RWPE1 (cell line): Measurements from ENCODE around the gene HAUS2.

ENCODE experiments used
- CTCF ChIA-PET: fragments of 350-600 bp; sonication (Branson Sonifier 250); formaldehyde crosslinking; extraction: SDS; loops from one replicate; lab custom pipeline; 2021; lab: Yijun Ruan, JAX
- POLR2A ChIA-PET: fragments of 400-600 bp; formaldehyde crosslinking; extraction: SDS; loops from one replicate; lab custom pipeline; 2020; ENCODE audit warnings: antibody characterized with exemption; ENCODE audit not compliant: low non-redundant PET; lab: Yijun Ruan, JAX
- DNase-seq: peaks from one replicate; pipeline ENCODE4 v3.0.0; 2012; ENCODE audit warnings: low spot score
- H3K27ac ChIP-seq: fragments of 450-650 bp; 2 replicates; pipeline ENCODE4 v1.5.1; 2017
- TF ChIP-seq, protein P1 (sequence below): fragments of 450-650 bp; conservative IDR thresholded peaks from 2 replicates; pipeline ENCODE4 v1.5.1; 2017; ENCODE audit warnings: low read depth, mild to moderate bottlenecking

The HAUS2 gene

GRCh38 chr15:42548249-42549031 lies at the start of gene HAUS2, which contains the start of gene LRRC57:
TSS of gene HAUS2 (plus strand) at chr15:42548838. CDS start at chr15:42548873, 35 bp downstream.
TSS of gene LRRC57 (minus strand) at chr15:42548793. CDS start at chr15:42548434, 359 bp downstream.
- POLR2A ChIA-PET: interaction anchor here (0.7 kb wide), 2 partner anchors 50 to 962 kb away, joined by 3 read pairs; no protein-coding TSS in a partner anchor
- CTCF ChIA-PET: no interaction called here
- peak; percentile 97 for DNase-seq
- peak within 1 kb of the TSS; percentile 84 for H3K27ac ChIP-seq
- TF ChIP-seq, protein P1, sequence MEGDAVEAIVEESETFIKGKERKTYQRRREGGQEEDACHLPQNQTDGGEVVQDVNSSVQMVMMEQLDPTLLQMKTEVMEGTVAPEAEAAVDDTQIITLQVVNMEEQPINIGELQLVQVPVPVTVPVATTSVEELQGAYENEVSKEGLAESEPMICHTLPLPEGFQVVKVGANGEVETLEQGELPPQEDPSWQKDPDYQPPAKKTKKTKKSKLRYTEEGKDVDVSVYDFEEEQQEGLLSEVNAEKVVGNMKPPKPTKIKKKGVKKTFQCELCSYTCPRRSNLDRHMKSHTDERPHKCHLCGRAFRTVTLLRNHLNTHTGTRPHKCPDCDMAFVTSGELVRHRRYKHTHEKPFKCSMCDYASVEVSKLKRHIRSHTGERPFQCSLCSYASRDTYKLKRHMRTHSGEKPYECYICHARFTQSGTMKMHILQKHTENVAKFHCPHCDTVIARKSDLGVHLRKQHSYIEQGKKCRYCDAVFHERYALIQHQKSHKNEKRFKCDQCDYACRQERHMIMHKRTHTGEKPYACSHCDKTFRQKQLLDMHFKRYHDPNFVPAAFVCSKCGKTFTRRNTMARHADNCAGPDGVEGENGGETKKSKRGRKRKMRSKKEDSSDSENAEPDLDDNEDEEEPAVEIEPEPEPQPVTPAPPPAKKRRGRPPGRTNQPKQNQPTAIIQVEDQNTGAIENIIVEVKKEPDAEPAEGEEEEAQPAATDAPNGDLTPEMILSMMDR: no peak

DNA sequence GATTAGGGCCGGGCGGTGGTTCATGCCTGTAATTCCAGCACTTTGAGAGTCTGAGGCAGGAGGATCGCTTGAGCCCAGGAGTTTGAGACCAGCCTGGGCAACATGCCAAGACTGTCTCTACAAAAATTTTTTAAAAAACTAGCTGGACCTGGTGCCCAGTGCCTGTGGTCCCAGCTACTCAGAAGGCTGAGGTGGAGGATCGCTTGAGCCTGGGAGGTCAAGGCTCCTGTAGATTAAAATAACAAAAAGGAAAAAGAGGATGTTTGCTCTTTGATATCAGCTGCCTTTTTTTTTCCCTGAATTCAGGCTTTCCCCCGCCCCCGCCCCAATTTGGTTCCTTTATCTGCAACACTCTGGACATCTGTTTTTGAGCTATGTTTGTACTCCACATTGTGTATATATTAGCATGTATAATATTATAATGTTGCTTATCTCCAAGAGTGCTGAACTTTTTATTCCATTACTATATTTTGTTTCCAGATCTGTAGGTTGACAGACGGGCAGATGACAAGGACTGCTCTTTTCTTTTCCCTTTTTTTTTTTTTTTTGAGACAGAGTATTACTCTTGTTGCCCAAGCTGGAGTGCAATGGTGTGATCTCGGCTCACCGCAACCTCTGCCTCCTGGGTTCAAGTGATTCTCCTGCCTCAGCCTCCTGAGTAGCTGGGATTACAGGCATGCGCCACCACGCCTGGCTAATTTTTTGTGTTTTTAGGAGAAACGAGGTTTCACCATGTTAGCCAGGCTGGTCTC lies 48.6 kb upstream of the HAUS2 start:
- H3K27ac ChIP-seq: peak overlapping the region; percentile 68
- TF ChIP-seq, protein P1: no peak
- POLR2A ChIA-PET: no interaction called here
- no peak for DNase-seq
- CTCF ChIA-PET: interaction anchor here (0.6 kb wide), 1 partner anchor 9 kb away, joined by 3 read pairs; the partner anchor contains the start of gene ZNF106

DNA sequence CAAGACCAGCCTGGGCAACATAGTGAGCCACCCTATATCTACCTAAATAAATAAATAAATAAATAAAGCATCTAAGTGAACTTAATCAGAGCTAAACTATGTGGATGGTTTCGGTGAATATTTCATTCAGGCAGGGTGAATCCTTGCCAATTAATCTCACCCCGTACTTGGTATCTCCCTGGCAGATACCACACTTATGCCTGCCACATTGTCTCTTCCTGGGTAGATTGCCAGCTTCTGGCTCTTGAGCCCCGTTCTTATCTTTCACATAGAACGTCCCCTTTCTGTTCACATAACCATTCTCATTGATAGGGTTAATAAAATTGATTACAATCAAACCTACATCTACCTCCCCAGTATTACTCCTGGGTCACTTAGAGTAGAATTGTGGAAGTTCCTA lies 46.2 kb upstream of the HAUS2 start:
- POLR2A ChIA-PET: no interaction called here
- H3K27ac ChIP-seq: no peak overlapping the region
- CTCF ChIA-PET: no interaction called here
- DNase-seq: no peak
- TF ChIP-seq, protein P1: no peak

DNA sequence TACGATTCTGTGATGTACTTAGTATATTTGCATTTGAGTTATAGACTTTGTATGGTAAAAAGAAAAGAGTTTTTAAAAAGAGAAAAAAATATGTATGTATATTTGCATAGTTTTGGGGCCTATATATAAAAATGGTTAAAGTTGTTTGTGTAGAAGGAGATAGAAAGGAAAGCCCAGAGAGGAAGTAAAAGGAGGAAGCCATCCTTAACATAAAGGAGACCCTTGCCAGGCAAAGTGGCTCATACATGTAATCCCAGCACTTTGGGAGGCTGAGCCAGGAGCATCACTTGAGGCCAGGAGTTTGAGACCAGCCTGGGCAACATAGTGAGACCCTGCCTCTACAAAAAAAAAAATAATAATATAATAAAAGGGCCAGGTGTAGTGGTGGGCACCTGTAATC lies 44.8 kb upstream of the HAUS2 start:
- ChIA-PET CTCF (interaction anchor here (0.6 to 0.7 kb wide), 3 partner anchors 14 to 342 kb away, joined by 3 to 4 read pairs (median 4); no protein-coding TSS in a partner anchor), POLR2A (no interaction called here)
- no peak overlapping the region for H3K27ac ChIP-seq
- TF ChIP-seq, protein P1: no peak
- no peak for DNase-seq

GRCh38 chr15:42504631-42505030 lies 44.0 kb upstream of the HAUS2 start:
- TF ChIP-seq, protein P1: no peak
- ChIA-PET CTCF (interaction anchor here (0.6 to 0.7 kb wide), 5 partner anchors 20 to 1251 kb away, joined by 3 to 4 read pairs (median 4); no protein-coding TSS in a partner anchor), POLR2A (no interaction called here)
- no peak for DNase-seq
- H3K27ac ChIP-seq: no peak overlapping the region

DNA sequence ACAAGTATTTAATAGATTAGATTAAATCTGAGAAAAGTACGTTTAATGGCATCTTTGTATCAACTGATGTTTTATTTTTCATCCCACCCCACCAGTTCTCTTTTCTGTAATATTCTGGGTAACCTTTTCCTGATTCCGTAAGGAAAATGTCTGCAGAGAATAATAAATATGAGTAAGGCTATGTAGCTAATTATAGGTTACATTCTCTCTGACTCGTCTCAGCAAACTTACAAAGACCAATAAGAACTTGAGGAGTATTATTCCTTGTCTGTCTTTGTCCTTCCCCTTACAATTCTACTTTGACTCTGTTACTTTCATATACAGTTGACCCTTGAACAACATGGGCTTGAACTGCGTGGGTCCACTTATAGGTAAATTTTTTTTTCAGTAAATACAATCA lies 41.1 kb upstream of the HAUS2 start:
- no peak for DNase-seq
- ChIA-PET CTCF (no interaction called here), POLR2A (no interaction called here)
- TF ChIP-seq, protein P1: no peak
- H3K27ac ChIP-seq: no peak overlapping the region
